Erythroblast (primary cell): Measurements from ENCODE around the gene ITSN1.

Experiments used
- GATA1 ChIP-seq: IDR thresholded peaks from 2 replicates; pipeline ENCODE4 v1.6.1; 2011; ENCODE audit warnings: low read depth, mild to moderate bottlenecking, control low read depth, low read length, moderate library complexity
- POLR2A ChIP-seq: IDR thresholded peaks from 2 replicates; pipeline ENCODE4 v1.6.1; 2011; ENCODE audit warnings: mild to moderate bottlenecking, low read length

- TF ChIP-seq POLR2A (no peak), GATA1 (no peak)
Observed at GRCh38 chr21:33880626-33881025, 238.3 kb downstream of the ITSN1 start.
